Progenitor cell of endocrine pancreas (in vitro differentiated cells): ENCODE measurements around the gene PRKCE. TPM values are rescaled to one million over a fixed set of nuclear protein-coding genes. Genes with fewer than 3 reads are reported as not detected.
"Not testable (repeated sequence)": the region's sequence is repeated elsewhere in the genome, so short reads cannot be mapped to it uniquely, and the experiment has no call there.

Source experiments
- DNase-seq: peaks from one replicate; pipeline ENCODE4 v3.0.0; 2021; ENCODE audit warnings: low spot score; ENCODE audit not compliant: unreplicated experiment
- H3K27ac Mint-ChIP-seq: 2 replicates; pipeline ENCODE4 v1.8.0; 2021; ENCODE audit warnings: mild to moderate bottlenecking, moderate library complexity, mixed read lengths
- H3K27me3 Mint-ChIP-seq: 2 replicates; pipeline ENCODE4 v1.8.0; 2021; ENCODE audit warnings: mixed read lengths
- H3K36me3 Mint-ChIP-seq: 2 replicates; pipeline ENCODE4 v1.8.0; 2022; ENCODE audit warnings: mixed read lengths; ENCODE audit not compliant: insufficient read depth
- H3K4me1 Mint-ChIP-seq: 2 replicates; pipeline ENCODE4 v1.8.0; 2021; ENCODE audit warnings: low read depth, mixed read lengths
- H3K4me3 Mint-ChIP-seq: 2 replicates; pipeline ENCODE4 v1.8.0; 2021; ENCODE audit warnings: low read depth, mild to moderate bottlenecking, moderate library complexity, mixed read lengths
- H3K9me3 Mint-ChIP-seq: 2 replicates; pipeline ENCODE4 v1.8.0; 2021; ENCODE audit warnings: low read depth, mixed read lengths
- total RNA-seq: library from RNA; stranded (reverse); gene quantifications from 2 replicates; pipeline ENCODE4 v1.2.1, GENCODE V29; 2021
- TF ChIP-seq, protein P1 (sequence below): fragments of 200-600 bp; sonication (generic); IDR thresholded peaks from one replicate; pipeline ENCODE4 v1.5.0; 2021; ENCODE audit warnings: antibody characterized with exemption, mild to moderate bottlenecking; ENCODE audit not compliant: unreplicated experiment

The PRKCE gene
- total RNA-seq, 1 donor from 2014 or later, result 4.2 TPM

DNA sequence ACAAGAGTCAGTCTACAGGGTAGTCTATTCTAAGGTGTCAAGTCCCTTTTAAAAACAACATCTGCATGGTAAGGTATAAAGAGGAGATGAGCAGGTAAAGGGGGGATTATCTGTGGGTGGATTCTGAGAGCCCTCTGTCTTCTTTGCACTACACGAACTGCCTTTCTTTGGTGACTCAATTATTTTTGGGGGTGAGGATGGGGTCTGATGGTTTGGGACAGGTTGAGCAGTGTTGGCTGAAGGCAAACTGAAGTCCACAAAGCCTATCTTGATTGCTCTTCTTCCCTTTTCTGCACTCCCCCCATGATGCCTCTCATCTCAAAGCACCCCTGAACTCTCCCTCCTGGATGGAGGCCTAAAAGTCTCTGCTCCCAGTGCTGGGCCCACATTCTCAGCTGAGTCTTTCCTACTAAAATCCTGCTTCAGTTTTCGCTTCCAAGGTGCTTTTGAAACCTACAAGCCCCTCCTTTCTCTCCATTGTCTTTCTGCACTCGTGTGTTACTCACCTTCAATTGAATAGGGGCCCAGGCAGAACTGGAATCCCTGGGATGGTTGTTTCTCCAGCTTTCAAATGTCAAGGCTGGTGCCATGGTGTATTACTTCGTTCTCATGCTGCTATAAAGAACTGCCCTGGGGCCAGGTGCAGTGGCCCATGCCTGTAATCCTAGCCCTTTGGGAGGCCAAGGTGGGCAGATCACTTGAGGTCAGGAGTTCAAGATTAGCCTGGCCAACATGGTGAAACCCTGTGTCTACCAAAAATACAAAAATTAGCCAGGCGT is 64.3 kb downstream of the PRKCE start:
- no peak overlapping the region for H3K4me3 Mint-ChIP-seq
- no peak for DNase-seq
- no peaks in the 10 kb centered on the region for H3K9me3 Mint-ChIP-seq
- H3K36me3 Mint-ChIP-seq, result no peaks in the 10 kb centered on the region
- no peak overlapping the region for H3K27ac Mint-ChIP-seq
- TF ChIP-seq, protein P1, sequence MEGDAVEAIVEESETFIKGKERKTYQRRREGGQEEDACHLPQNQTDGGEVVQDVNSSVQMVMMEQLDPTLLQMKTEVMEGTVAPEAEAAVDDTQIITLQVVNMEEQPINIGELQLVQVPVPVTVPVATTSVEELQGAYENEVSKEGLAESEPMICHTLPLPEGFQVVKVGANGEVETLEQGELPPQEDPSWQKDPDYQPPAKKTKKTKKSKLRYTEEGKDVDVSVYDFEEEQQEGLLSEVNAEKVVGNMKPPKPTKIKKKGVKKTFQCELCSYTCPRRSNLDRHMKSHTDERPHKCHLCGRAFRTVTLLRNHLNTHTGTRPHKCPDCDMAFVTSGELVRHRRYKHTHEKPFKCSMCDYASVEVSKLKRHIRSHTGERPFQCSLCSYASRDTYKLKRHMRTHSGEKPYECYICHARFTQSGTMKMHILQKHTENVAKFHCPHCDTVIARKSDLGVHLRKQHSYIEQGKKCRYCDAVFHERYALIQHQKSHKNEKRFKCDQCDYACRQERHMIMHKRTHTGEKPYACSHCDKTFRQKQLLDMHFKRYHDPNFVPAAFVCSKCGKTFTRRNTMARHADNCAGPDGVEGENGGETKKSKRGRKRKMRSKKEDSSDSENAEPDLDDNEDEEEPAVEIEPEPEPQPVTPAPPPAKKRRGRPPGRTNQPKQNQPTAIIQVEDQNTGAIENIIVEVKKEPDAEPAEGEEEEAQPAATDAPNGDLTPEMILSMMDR, result no peak
- H3K27me3 Mint-ChIP-seq, result peaks cover 10% of the 10 kb centered on the region
- no peaks in the 10 kb centered on the region for H3K4me1 Mint-ChIP-seq

DNA sequence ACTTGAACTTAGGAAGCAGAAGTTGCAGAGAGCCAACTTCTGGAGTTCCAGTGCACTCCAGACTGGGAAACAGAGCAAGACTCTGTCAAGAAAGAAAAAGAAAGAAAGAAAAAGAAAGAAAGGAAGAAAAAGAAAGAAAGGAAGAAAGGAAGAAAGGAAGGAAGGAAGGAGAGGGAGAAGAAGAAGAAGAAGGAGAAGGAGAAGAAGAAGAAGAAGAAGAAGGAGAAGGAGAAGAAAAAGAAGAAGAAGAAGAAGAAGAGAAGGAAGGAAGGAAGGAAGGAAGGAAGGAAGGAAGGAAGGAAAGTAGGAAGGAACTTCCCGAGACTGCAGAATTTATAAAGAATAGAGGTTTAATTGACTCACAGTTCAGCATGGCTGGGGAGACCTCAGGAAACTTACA is 65.0 kb downstream of the PRKCE start:
- not testable (repeated sequence) for H3K27me3 Mint-ChIP-seq, H3K36me3 Mint-ChIP-seq, H3K4me1 Mint-ChIP-seq, H3K4me3 Mint-ChIP-seq, H3K27ac Mint-ChIP-seq, DNase-seq, H3K9me3 Mint-ChIP-seq

DNA sequence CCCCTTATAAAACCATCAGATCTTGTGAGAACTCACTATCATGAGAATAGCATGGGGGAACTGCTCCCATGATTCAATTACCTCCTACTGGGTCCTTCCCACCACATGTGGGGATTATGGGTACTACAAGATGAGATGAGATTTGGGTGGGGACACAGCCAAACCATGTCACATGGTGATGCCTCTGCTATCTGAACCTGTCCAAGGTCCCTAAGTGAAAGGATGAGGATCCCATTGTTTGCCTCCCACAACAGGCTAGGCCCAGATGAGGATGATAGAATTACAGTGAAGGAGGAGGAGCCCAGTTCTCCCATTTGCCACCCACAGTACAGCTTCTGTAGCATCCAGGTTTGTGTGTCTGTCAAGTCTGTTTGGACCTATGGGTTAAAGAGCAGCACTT is 65.4 kb downstream of the PRKCE start:
- DNase-seq, result no peak
- Mint-ChIP-seq H3K9me3 (no peaks in the 10 kb centered on the region), H3K4me1 (no peaks in the 10 kb centered on the region), H3K4me3 (no peak overlapping the region), H3K27me3 (peaks cover 10% of the 10 kb centered on the region), H3K27ac (no peak overlapping the region), H3K36me3 (no peaks in the 10 kb centered on the region)
- TF ChIP-seq, protein P1, result no peak

DNA sequence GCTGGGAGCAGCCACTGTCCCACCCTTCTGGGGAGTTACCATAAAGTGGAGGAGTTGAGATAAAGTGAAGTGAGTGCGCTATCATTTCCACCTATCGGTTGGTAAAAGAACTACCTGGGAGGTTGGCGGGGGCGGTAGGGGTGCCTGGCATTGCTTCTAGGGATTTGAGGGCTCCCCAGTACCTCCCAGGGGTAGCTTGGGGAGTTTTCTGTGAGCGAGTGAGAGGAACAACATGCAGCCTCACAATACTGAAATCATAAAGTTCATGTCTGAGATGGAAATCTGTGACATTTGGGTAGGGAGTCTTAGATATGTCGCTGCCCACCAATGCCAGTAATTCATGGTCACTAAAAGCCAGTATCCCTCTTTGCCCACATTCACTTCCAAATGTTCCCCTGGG is 68.7 kb downstream of the PRKCE start:
- no peak overlapping the region for H3K27ac Mint-ChIP-seq
- no peak overlapping the region for H3K4me3 Mint-ChIP-seq
- no peak for DNase-seq
- H3K9me3 Mint-ChIP-seq, result peaks cover 2% of the 10 kb centered on the region
- H3K4me1 Mint-ChIP-seq, result peaks cover 3% of the 10 kb centered on the region
- H3K27me3 Mint-ChIP-seq, result peaks cover 9% of the 10 kb centered on the region
- no peaks in the 10 kb centered on the region for H3K36me3 Mint-ChIP-seq
- TF ChIP-seq, protein P1, result no peak

DNA sequence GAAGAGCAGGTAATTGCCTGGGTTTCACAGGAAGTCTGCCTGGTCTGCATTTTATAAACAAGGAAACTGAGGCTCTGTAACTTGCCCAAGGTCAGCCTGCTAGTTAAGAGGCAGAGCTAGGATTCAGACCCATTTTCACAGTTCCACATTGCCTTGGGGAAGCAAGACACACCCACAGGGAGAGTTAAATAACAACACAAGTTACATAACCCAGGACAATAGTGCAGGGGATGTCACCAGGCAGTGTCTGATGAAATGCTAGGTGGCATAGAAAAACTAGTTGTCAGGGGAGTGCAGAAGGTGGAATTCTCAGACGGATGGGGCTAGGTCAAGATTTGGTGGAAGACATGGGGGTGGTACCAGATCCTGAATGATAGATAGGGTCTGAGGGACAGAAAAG is 69.7 kb downstream of the PRKCE start:
- Mint-ChIP-seq H3K36me3 (no peaks in the 10 kb centered on the region), H3K4me1 (peaks cover 7% of the 10 kb centered on the region), H3K27ac (no peak overlapping the region), H3K9me3 (peaks cover 4% of the 10 kb centered on the region), H3K27me3 (peaks cover 9% of the 10 kb centered on the region), H3K4me3 (no peak overlapping the region)
- no peak for DNase-seq
- TF ChIP-seq, protein P1, result no peak

DNA sequence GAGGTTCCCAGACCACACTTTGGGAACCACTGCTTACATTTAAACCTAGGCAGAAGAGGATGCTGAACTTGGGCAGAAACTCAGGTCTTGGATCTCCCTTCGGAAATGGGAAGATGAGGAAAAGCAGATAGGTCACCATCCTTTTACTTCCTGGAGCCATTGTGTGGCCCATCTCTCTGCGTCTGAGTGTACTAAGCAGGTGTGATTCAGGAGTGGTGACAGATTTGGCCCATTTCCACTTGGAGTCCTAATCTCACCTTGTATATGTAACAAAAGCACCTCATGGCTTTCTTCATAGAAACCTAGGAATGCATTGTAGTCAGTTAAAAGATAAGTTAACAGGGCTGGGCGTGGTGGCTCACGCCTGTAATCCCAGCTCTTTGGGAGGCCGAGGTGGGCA is 71.0 kb downstream of the PRKCE start:
- TF ChIP-seq, protein P1, result no peak
- H3K27ac Mint-ChIP-seq, result no peak overlapping the region
- H3K4me3 Mint-ChIP-seq, result no peak overlapping the region
- peaks cover 17% of the 10 kb centered on the region for H3K4me1 Mint-ChIP-seq
- peaks cover 12% of the 10 kb centered on the region for H3K27me3 Mint-ChIP-seq
- H3K36me3 Mint-ChIP-seq, result no peaks in the 10 kb centered on the region
- peaks cover 4% of the 10 kb centered on the region for H3K9me3 Mint-ChIP-seq
- no peak for DNase-seq
